ENCODE results near the gene EIPR1.
A peak's percentile ranks its signal among the peaks of the same experiment; 100 is the strongest.
"Not testable (repeated sequence)": the region's sequence is repeated elsewhere in the genome, so short reads cannot be mapped to it uniquely, and the experiment has no call there.

EIPR1 gene

GRCh38 chr2:3186766-3187165 is 190.9 kb downstream of the EIPR1 start:
- Histone ChIP-seq H4K20me1 (peaks cover 0 to 18% (median 0%) of the 10 kb centered on the region in 11 experiments; a peak in 4 of 22 replicates), H3K27me3 (no peaks in the 10 kb centered on the region), H3K9me3 (replicated peaks in 1 of 11) (no peaks in the 10 kb centered on the region), H3K36me3 (peaks cover 13 to 63% (median 46%) of the 10 kb centered on the region in 11 experiments), H3K4me2 (no peak overlapping the region), H3K4me1 (peaks cover 9 to 19% (median 15%) of the 10 kb centered on the region in 10 experiments), H3K27ac (no peak overlapping the region), H3K9ac (no peak overlapping the region), H3K4me3 (no peak overlapping the region)
- TF ChIP-seq Cebpa-rat (IDR thresholded peaks at IDR 0.05), result no peak

GRCh38 chr2:3185910-3186309 is 191.7 kb downstream of the EIPR1 start:
- Histone ChIP-seq H3K9ac (no peak overlapping the region), H3K4me3 (no peak overlapping the region), H3K27me3 (no peaks in the 10 kb centered on the region), H4K20me1 (peaks cover 0 to 21% (median 3%) of the 10 kb centered on the region in 11 experiments; a peak in 11 of 22 replicates), H3K36me3 (peaks cover 4 to 55% (median 38%) of the 10 kb centered on the region in 11 experiments; a peak in 20 of 22 replicates), H3K27ac (no peak overlapping the region), H3K4me1 (peaks cover 9 to 19% (median 15%) of the 10 kb centered on the region in 10 experiments), H3K9me3 (replicated peaks in 1 of 11) (no peaks in the 10 kb centered on the region), H3K4me2 (no peak overlapping the region)
- TF ChIP-seq Cebpa-rat (IDR thresholded peaks at IDR 0.05), result no peak

- H3K9me3 ChIP-seq (replicated peaks in 1 of 11), result no peaks in the 10 kb centered on the region
- peaks cover 0 to 27% (median 9%) of the 10 kb centered on the region in 11 experiments; a peak in 15 of 22 replicates for H4K20me1 ChIP-seq
- no peak overlapping the region for H3K4me3 ChIP-seq
- H3K4me2 ChIP-seq, result no peak overlapping the region
- no peak for TF ChIP-seq Cebpa-rat (IDR thresholded peaks at IDR 0.05)
- peaks cover 8 to 14% (median 12%) of the 10 kb centered on the region in 10 experiments for H3K4me1 ChIP-seq
- peaks cover 0 to 51% (median 31%) of the 10 kb centered on the region in 11 experiments; a peak in 19 of 22 replicates for H3K36me3 ChIP-seq
- no peaks in the 10 kb centered on the region for H3K27me3 ChIP-seq
- H3K9ac ChIP-seq, result no peak overlapping the region
- no peak overlapping the region for H3K27ac ChIP-seq
These were observed 192.4 kb downstream of the EIPR1 start for GRCh38 chr2:3185256-3185655.

- no peak for TF ChIP-seq Cebpa-rat (IDR thresholded peaks at IDR 0.05)
- no peak overlapping the region for H3K4me2 ChIP-seq
- peaks cover 0 to 32% (median 17%) of the 10 kb centered on the region in 11 experiments; a peak in 15 of 22 replicates for H4K20me1 ChIP-seq
- no peak overlapping the region for H3K9ac ChIP-seq
- H3K4me1 ChIP-seq, result peaks cover 0 to 13% (median 11%) of the 10 kb centered on the region in 10 experiments; a peak in 16 of 20 replicates
- H3K4me3 ChIP-seq, result no peak overlapping the region
- H3K9me3 ChIP-seq (replicated peaks in 1 of 11), result no peaks in the 10 kb centered on the region
- H3K27me3 ChIP-seq, result no peaks in the 10 kb centered on the region
- H3K36me3 ChIP-seq, result peaks cover 0 to 43% (median 21%) of the 10 kb centered on the region in 11 experiments; a peak in 19 of 22 replicates
- no peak overlapping the region for H3K27ac ChIP-seq
These were observed 193.5 kb downstream of the EIPR1 start for GRCh38 chr2:3184167-3184566.

GRCh38 chr2:3183766-3184165 is 193.9 kb downstream of the EIPR1 start:
- Histone ChIP-seq H4K20me1 (peaks cover 0 to 33% (median 19%) of the 10 kb centered on the region in 11 experiments; a peak in 15 of 22 replicates), H3K9me3 (replicated peaks in 1 of 11) (no peaks in the 10 kb centered on the region), H3K9ac (no peak overlapping the region), H3K27me3 (no peaks in the 10 kb centered on the region), H3K27ac (no peak overlapping the region), H3K36me3 (peaks cover 0 to 39% (median 17%) of the 10 kb centered on the region in 11 experiments; a peak in 18 of 22 replicates), H3K4me1 (peaks cover 0 to 16% (median 15%) of the 10 kb centered on the region in 10 experiments; a peak in 15 of 20 replicates), H3K4me2 (no peak overlapping the region), H3K4me3 (no peak overlapping the region)
- TF ChIP-seq Cebpa-rat (IDR thresholded peaks at IDR 0.05), result no peak

- TF ChIP-seq Cebpa-rat (IDR thresholded peaks at IDR 0.05), result no peak
- Histone ChIP-seq H3K9ac (no peak overlapping the region), H4K20me1 (peaks cover 0 to 36% (median 20%) of the 10 kb centered on the region in 11 experiments; a peak in 16 of 22 replicates), H3K36me3 (peaks cover 0 to 31% (median 11%) of the 10 kb centered on the region in 11 experiments; a peak in 11 of 22 replicates), H3K4me1 (peaks cover 0 to 25% (median 24%) of the 10 kb centered on the region in 10 experiments; a peak in 15 of 20 replicates), H3K9me3 (replicated peaks in 1 of 11) (no peaks in the 10 kb centered on the region), H3K27ac (no peak overlapping the region), H3K27me3 (no peaks in the 10 kb centered on the region), H3K4me3 (no peak overlapping the region), H3K4me2 (no peak overlapping the region)
These were observed 194.8 kb downstream of the EIPR1 start for GRCh38 chr2:3182848-3183247.

GRCh38 chr2:3181416-3182010 is 196.1 kb downstream of the EIPR1 start:
- no peak overlapping the region for H3K27ac ChIP-seq
- H3K9me3 ChIP-seq (replicated peaks in 1 of 11), result no peaks in the 10 kb centered on the region
- peaks cover 0 to 46% (median 20%) of the 10 kb centered on the region in 11 experiments; a peak in 16 of 22 replicates for H4K20me1 ChIP-seq
- no peak overlapping the region for H3K4me3 ChIP-seq
- H3K4me1 ChIP-seq, result peaks cover 0 to 38% (median 37%) of the 10 kb centered on the region in 10 experiments; a peak in 15 of 20 replicates
- no peak overlapping the region for H3K9ac ChIP-seq
- TF ChIP-seq Cebpa-rat (IDR thresholded peaks at IDR 0.05), result no peak
- H3K27me3 ChIP-seq, result no peaks in the 10 kb centered on the region
- no peak overlapping the region for H3K4me2 ChIP-seq
- peaks cover 0 to 37% (median 13%) of the 10 kb centered on the region in 11 experiments; a peak in 14 of 22 replicates for H3K36me3 ChIP-seq

- not testable (repeated sequence) for H3K27ac ChIP-seq; H3K27me3 ChIP-seq; H3K9me3 ChIP-seq (replicated peaks in 1 of 11); H3K4me2 ChIP-seq; H3K9ac ChIP-seq; H3K4me3 ChIP-seq
- Histone ChIP-seq H3K36me3 (peaks cover 0 to 35% (median 11%) of the 10 kb centered on the region in 11 experiments; a peak in 14 of 22 replicates), H4K20me1 (peaks cover 0 to 53% (median 20%) of the 10 kb centered on the region in 11 experiments; a peak in 16 of 22 replicates), H3K4me1 (peaks cover 0 to 45% (median 44%) of the 10 kb centered on the region in 10 experiments; a peak in 15 of 20 replicates)
These were observed 196.8 kb downstream of the EIPR1 start for GRCh38 chr2:3180909-3181221.

GRCh38 chr2:3180082-3180908 is 197.3 kb downstream of the EIPR1 start:
- no peak for TF ChIP-seq Cebpa-rat (IDR thresholded peaks at IDR 0.05)
- Histone ChIP-seq H3K36me3 (peaks cover 0 to 30% (median 10%) of the 10 kb centered on the region in 11 experiments; a peak in 13 of 22 replicates), H4K20me1 (peaks cover 0 to 58% (median 23%) of the 10 kb centered on the region in 11 experiments; a peak in 16 of 22 replicates), H3K9me3 (replicated peaks in 1 of 11) (no peaks in the 10 kb centered on the region), H3K9ac (no peak overlapping the region), H3K4me1 (peaks cover 0 to 51% (median 49%) of the 10 kb centered on the region in 10 experiments; a peak in 16 of 20 replicates), H3K4me3 (no peak overlapping the region), H3K4me2 (peak overlapping the region in 5 of 11 experiments; percentile 78 to 94 (median 87); a peak in 8 of 22 replicates), H3K27ac (no peak overlapping the region), H3K27me3 (no peaks in the 10 kb centered on the region)

Measured in BLaER1 treated with 17β-estradiol and CSF1 and Interleukin-3, amounts not matched to agents 10 nM and 100 nM (cell line).